Smooth muscle cell (in vitro differentiated cells): ENCODE results near the gene GABBR2. TPM values are rescaled to one million over a fixed set of nuclear protein-coding genes. Genes with fewer than 3 reads are reported as not detected.

Experiments used
- DNase-seq: peaks from one replicate; lab custom pipeline; 2025; ENCODE audit not compliant: unreplicated experiment; lab: John Stamatoyannopoulos, UW
- H2AFZ ChIP-seq: fragments of 200-600 bp; sonication (generic); 2 replicates; pipeline ENCODE4 v1.6.0; 2016; ENCODE audit warnings: antibody characterized with exemption, low read depth, mild to moderate bottlenecking
- H3F3A ChIP-seq: fragments of 200-600 bp; sonication (generic); 2 replicates; pipeline ENCODE4 v1.6.0; 2017; ENCODE audit warnings: antibody characterized with exemption, low read depth
- H3K27ac ChIP-seq: fragments of 200-600 bp; sonication (generic); 2 replicates; pipeline ENCODE4 v1.5.1; 2016; ENCODE audit warnings: low read depth, mild to moderate bottlenecking
- H3K27me3 ChIP-seq: fragments of 200-600 bp; sonication (generic); 2 replicates; pipeline ENCODE4 v1.6.1; 2016; ENCODE audit warnings: low read depth, mild to moderate bottlenecking
- H3K36me3 ChIP-seq: fragments of 200-600 bp; sonication (generic); 2 replicates; pipeline ENCODE4 v1.5.1; 2016; ENCODE audit warnings: low read depth
- H3K4me1 ChIP-seq: fragments of 200-600 bp; sonication (generic); 2 replicates; pipeline ENCODE4 v1.5.1; 2016; ENCODE audit warnings: low read depth
- H3K4me2 ChIP-seq: fragments of 200-600 bp; sonication (generic); 2 replicates; pipeline ENCODE4 v1.6.0; 2016; ENCODE audit warnings: mild to moderate bottlenecking
- H3K4me3 ChIP-seq: fragments of 200-600 bp; sonication (generic); 2 replicates; pipeline ENCODE4 v1.5.1; 2016; ENCODE audit warnings: mild to moderate bottlenecking
- H3K79me2 ChIP-seq: fragments of 200-600 bp; sonication (generic); 2 replicates; pipeline ENCODE4 v1.6.0; 2016; ENCODE audit warnings: low read depth, mild to moderate bottlenecking
- H3K9ac ChIP-seq: fragments of 200-600 bp; sonication (generic); 2 replicates; pipeline ENCODE4 v1.6.0; 2016; ENCODE audit warnings: low read depth
- H3K9me3 ChIP-seq: fragments of 200-600 bp; sonication (generic); replicated peaks from 2 replicates; pipeline ENCODE4 v1.5.1; 2016; ENCODE audit warnings: low read depth
- H4K20me1 ChIP-seq: fragments of 200-600 bp; sonication (generic); 2 replicates; pipeline ENCODE4 v1.6.0; 2016; ENCODE audit warnings: low read depth
- WGBS: methylation state at CpG from one replicate; pipeline ENCODE4 v1.1.7; 2016; ENCODE audit warnings: low lambda C conversion rate; 5-methylcytosine and 5-hydroxymethylcytosine counted together
- polyA plus RNA-seq: library from polyadenylated mRNA; unstranded; fragments of >200 nt; fragmentation: Nextera tagmentation; extraction: Ambion mirVana; gene quantifications from 2 replicates; pipeline ENCODE4 v1.2.1, GENCODE V29; 2016
- total RNA-seq: library from RNA; depleted of rRNA; stranded (reverse); fragments of >200 nt; gene quantifications from 2 replicates; pipeline ENCODE4 v1.2.3, GENCODE V29; 2014
- TF ChIP-seq, protein P1 (sequence below): fragments of 200-600 bp; sonication (generic); IDR thresholded peaks from 2 replicates; pipeline ENCODE4 v1.5.1; 2017; ENCODE audit warnings: borderline replicate concordance, mild to moderate bottlenecking, antibody characterized with exemption; ENCODE audit not compliant: insufficient read depth, poor library complexity, severe bottlenecking

Gene GABBR2
- total and polyA plus RNA-seq, 2 experiments from 2014 or later: 0.25 TPM; not detected in 1

GRCh38 chr9:98378794-98379193 is 329.9 kb downstream of the GABBR2 start:
- H3K9me3 ChIP-seq: no peaks in the 10 kb centered on the region
- H4K20me1 ChIP-seq: no peaks in the 10 kb centered on the region
- H3K36me3 ChIP-seq: no peaks in the 10 kb centered on the region
- no peak overlapping the region for H2AFZ ChIP-seq
- H3K4me1 ChIP-seq: peaks cover 3% of the 10 kb centered on the region
- H3F3A ChIP-seq: no peaks in the 10 kb centered on the region
- TF ChIP-seq, protein P1, sequence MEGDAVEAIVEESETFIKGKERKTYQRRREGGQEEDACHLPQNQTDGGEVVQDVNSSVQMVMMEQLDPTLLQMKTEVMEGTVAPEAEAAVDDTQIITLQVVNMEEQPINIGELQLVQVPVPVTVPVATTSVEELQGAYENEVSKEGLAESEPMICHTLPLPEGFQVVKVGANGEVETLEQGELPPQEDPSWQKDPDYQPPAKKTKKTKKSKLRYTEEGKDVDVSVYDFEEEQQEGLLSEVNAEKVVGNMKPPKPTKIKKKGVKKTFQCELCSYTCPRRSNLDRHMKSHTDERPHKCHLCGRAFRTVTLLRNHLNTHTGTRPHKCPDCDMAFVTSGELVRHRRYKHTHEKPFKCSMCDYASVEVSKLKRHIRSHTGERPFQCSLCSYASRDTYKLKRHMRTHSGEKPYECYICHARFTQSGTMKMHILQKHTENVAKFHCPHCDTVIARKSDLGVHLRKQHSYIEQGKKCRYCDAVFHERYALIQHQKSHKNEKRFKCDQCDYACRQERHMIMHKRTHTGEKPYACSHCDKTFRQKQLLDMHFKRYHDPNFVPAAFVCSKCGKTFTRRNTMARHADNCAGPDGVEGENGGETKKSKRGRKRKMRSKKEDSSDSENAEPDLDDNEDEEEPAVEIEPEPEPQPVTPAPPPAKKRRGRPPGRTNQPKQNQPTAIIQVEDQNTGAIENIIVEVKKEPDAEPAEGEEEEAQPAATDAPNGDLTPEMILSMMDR: no peak
- no peak overlapping the region for H3K27ac ChIP-seq
- H3K27me3 ChIP-seq: no peaks in the 10 kb centered on the region
- H3K4me2 ChIP-seq: no peak overlapping the region
- no peak for DNase-seq
- H3K79me2 ChIP-seq: no peaks in the 10 kb centered on the region
- no peak overlapping the region for H3K4me3 ChIP-seq
- WGBS: 87% methylated on average over 5 of the region's 5 CpGs
- no peak overlapping the region for H3K9ac ChIP-seq

- no peaks in the 10 kb centered on the region for H3K79me2 ChIP-seq
- no peaks in the 10 kb centered on the region for H3K36me3 ChIP-seq
- H3K27ac ChIP-seq: no peak overlapping the region
- H3K4me3 ChIP-seq: no peak overlapping the region
- no peak for DNase-seq
- no peak overlapping the region for H3K4me2 ChIP-seq
- no peak overlapping the region for H3K9ac ChIP-seq
- TF ChIP-seq, protein P1: no peak
- no peaks in the 10 kb centered on the region for H4K20me1 ChIP-seq
- no peak overlapping the region for H2AFZ ChIP-seq
- WGBS: 89% methylated on average over 8 of the region's 8 CpGs
- H3K4me1 ChIP-seq: peaks cover 3% of the 10 kb centered on the region
- no peaks in the 10 kb centered on the region for H3K27me3 ChIP-seq
- no peaks in the 10 kb centered on the region for H3K9me3 ChIP-seq
- no peaks in the 10 kb centered on the region for H3F3A ChIP-seq
Measured at GRCh38 chr9:98378206-98378780, 330.4 kb downstream of the GABBR2 start.

GRCh38 chr9:98375138-98375726 is 333.5 kb downstream of the GABBR2 start:
- no peaks in the 10 kb centered on the region for H4K20me1 ChIP-seq
- no peaks in the 10 kb centered on the region for H3K36me3 ChIP-seq
- no peaks in the 10 kb centered on the region for H3K27me3 ChIP-seq
- H3F3A ChIP-seq: no peaks in the 10 kb centered on the region
- TF ChIP-seq, protein P1: no peak
- DNase-seq: no peak
- H3K79me2 ChIP-seq: no peaks in the 10 kb centered on the region
- H3K27ac ChIP-seq: peak overlapping the region; percentile 56
- no peak overlapping the region for H2AFZ ChIP-seq
- peaks cover 3% of the 10 kb centered on the region for H3K4me1 ChIP-seq
- WGBS: 50% methylated on average over 3 of the region's 3 CpGs
- H3K4me3 ChIP-seq: no peak overlapping the region
- peak overlapping the region; percentile 69 for H3K4me2 ChIP-seq
- H3K9ac ChIP-seq: peak overlapping the region; percentile 23
- H3K9me3 ChIP-seq: no peaks in the 10 kb centered on the region
